Neural cell (in vitro differentiated cells): Measurements from ENCODE around the gene NFILZ. TPM values are rescaled to one million over a fixed set of nuclear protein-coding genes. Genes with fewer than 3 reads are reported as not detected.

Source experiments
- H2AFZ ChIP-seq: fragments of 200-600, 300-800 bp; sonication (generic), shearing (Covaris generic); 2 replicates; pipeline ENCODE4 v1.6.0; 2014; ENCODE audit warnings: low read depth, mild to moderate bottlenecking, antibody characterized with exemption, low read length, moderate library complexity
- H3F3A ChIP-seq: fragments of 200-600 bp; shearing (Covaris generic); 2 replicates; pipeline ENCODE4 v1.6.1; 2016; ENCODE audit warnings: mild to moderate bottlenecking, moderate library complexity, mixed read lengths, antibody characterized with exemption, low read length; ENCODE audit not compliant: insufficient read depth, poor library complexity, severe bottlenecking
- H3K27ac ChIP-seq: fragments of 200-600, 300-800 bp; sonication (generic), shearing (Covaris generic); 2 replicates; pipeline ENCODE4 v1.5.1; 2014; ENCODE audit warnings: mild to moderate bottlenecking, low read length, moderate library complexity
- H3K27me3 ChIP-seq: fragments of 300-800, 200-600 bp; sonication (generic), shearing (Covaris generic); 2 replicates; pipeline ENCODE4 v1.6.0; 2014; ENCODE audit warnings: mild to moderate bottlenecking, low read depth, low read length, moderate library complexity; ENCODE audit not compliant: insufficient read depth
- H3K36me3 ChIP-seq: fragments of 300-800, 200-600 bp; sonication (generic), shearing (Covaris generic); 2 replicates; pipeline ENCODE4 v1.5.1; 2014; ENCODE audit warnings: mild to moderate bottlenecking, antibody characterized with exemption, low read length, moderate library complexity; ENCODE audit not compliant: insufficient read depth
- H3K4me2 ChIP-seq: fragments of 300-800, 200-600 bp; sonication (generic), shearing (Covaris generic); 2 replicates; pipeline ENCODE4 v1.6.0; 2014; ENCODE audit warnings: mild to moderate bottlenecking, low read length
- H3K4me3 ChIP-seq: fragments of 300-800, 200-600 bp; sonication (generic), shearing (Covaris generic); 2 replicates; pipeline ENCODE4 v1.5.1; 2014; ENCODE audit warnings: mild to moderate bottlenecking, low read length, moderate library complexity
- H3K79me2 ChIP-seq: fragments of 200-600 bp; shearing (Covaris generic); replicated peaks from 2 replicates; pipeline ENCODE4 v1.6.0; 2014; ENCODE audit warnings: mild to moderate bottlenecking, low read length, moderate library complexity; ENCODE audit not compliant: insufficient read depth
- H3K9ac ChIP-seq: fragments of 300-800, 200-600 bp; sonication (generic), shearing (Covaris generic); 2 replicates; pipeline ENCODE4 v1.6.1; 2016; ENCODE audit warnings: mild to moderate bottlenecking, low read length, mixed read lengths
- H3K9me2 ChIP-seq: fragments of 200-600 bp; shearing (Covaris generic); 2 replicates; pipeline ENCODE4 v1.6.1; 2016; ENCODE audit warnings: mild to moderate bottlenecking, low read length, mixed read lengths; ENCODE audit not compliant: insufficient read depth
- H3K9me3 ChIP-seq: fragments of 200-600, 300-800 bp; sonication (generic), shearing (Covaris generic); 2 replicates; pipeline ENCODE4 v1.6.1; 2016; ENCODE audit warnings: mild to moderate bottlenecking, mixed run types, low read length, moderate library complexity, mixed read lengths
- H4K20me1 ChIP-seq: fragments of 200-600 bp; shearing (Covaris generic); 2 replicates; pipeline ENCODE4 v1.6.1; 2016; ENCODE audit warnings: mild to moderate bottlenecking, mixed run types; ENCODE audit not compliant: insufficient read depth
- CTCF ChIP-seq: fragments of 450-650 bp; IDR thresholded peaks from 2 replicates; pipeline ENCODE4 v1.5.1; 2014; ENCODE audit warnings: antibody characterized with exemption, mild to moderate bottlenecking, moderate library complexity; ENCODE audit not compliant: poor library complexity, severe bottlenecking
- EP300 ChIP-seq: fragments of 450-650 bp; conservative IDR thresholded peaks from 2 replicates; pipeline ENCODE4 v1.6.1; 2014; ENCODE audit warnings: antibody characterized with exemption, mild to moderate bottlenecking, moderate library complexity; ENCODE audit not compliant: poor library complexity, severe bottlenecking
- EZH2 ChIP-seq: fragments of 200-600, 300-800 bp; shearing (Covaris generic), sonication (generic); IDR thresholded peaks from 2 replicates; pipeline ENCODE4 v1.6.1; 2014; ENCODE audit warnings: antibody characterized with exemption, low read length, borderline replicate concordance, mild to moderate bottlenecking; ENCODE audit not compliant: insufficient read depth, poor library complexity, severe bottlenecking
- MXI1 ChIP-seq: fragments of 450-650 bp; conservative IDR thresholded peaks from 2 replicates; pipeline ENCODE4 v1.6.1; 2014; ENCODE audit warnings: antibody characterized with exemption, mild to moderate bottlenecking; ENCODE audit not compliant: poor library complexity, severe bottlenecking
- POLR2AphosphoS5 ChIP-seq: IDR thresholded peaks from 2 replicates; pipeline ENCODE4 v1.6.1; 2012
- RAD21 ChIP-seq: fragments of 450-650 bp; conservative IDR thresholded peaks from 2 replicates; pipeline ENCODE4 v1.6.1; 2014; ENCODE audit warnings: antibody characterized with exemption, mild to moderate bottlenecking, moderate library complexity
- REST ChIP-seq: IDR thresholded peaks from 2 replicates; pipeline ENCODE4 v1.6.1; 2012; ENCODE audit warnings: borderline replicate concordance
- SMC3 ChIP-seq: fragments of 450-650 bp; conservative IDR thresholded peaks from 2 replicates; pipeline ENCODE4 v1.6.1; 2014; ENCODE audit warnings: antibody characterized with exemption, mild to moderate bottlenecking, moderate library complexity; ENCODE audit not compliant: poor library complexity
- TAF1 ChIP-seq: IDR thresholded peaks from 2 replicates; pipeline ENCODE4 v1.6.1; 2012; ENCODE audit warnings: low read depth
- polyA plus RNA-seq: library from polyadenylated mRNA; depleted of rRNA; stranded (reverse); fragments of >200 nt; gene quantifications from 2 replicates; pipeline ENCODE4 v1.2.3, GENCODE V29; 2014

The NFILZ gene
- polyA plus RNA-seq, 1 donor from 2014 or later = not detected

GRCh38 chr19:8593931-8594330 is 36.5 kb upstream of the NFILZ start:
- Histone ChIP-seq H3K36me3 (no peaks in the 10 kb centered on the region), H3K4me2 (no peak overlapping the region), H3K9me3 (no peaks in the 10 kb centered on the region), H3K79me2 (no peaks in the 10 kb centered on the region), H3K9ac (no peak overlapping the region), H4K20me1 (no peaks in the 10 kb centered on the region), H3K27me3 (no peaks in the 10 kb centered on the region), H3K9me2 (no peaks in the 10 kb centered on the region), H3F3A (no peaks in the 10 kb centered on the region), H3K4me3 (no peak overlapping the region), H2AFZ (no peak overlapping the region), H3K27ac (no peak overlapping the region)
- TF ChIP-seq SMC3 (no peak), REST (no peak), POLR2AphosphoS5 (no peak), TAF1 (no peak), RAD21 (no peak), MXI1 (no peak), EP300 (no peak)

GRCh38 chr19:8595651-8596050 is 34.8 kb upstream of the NFILZ start:
- no peaks in the 10 kb centered on the region for H3K27me3 ChIP-seq
- H3K9ac ChIP-seq = no peak overlapping the region
- TF ChIP-seq POLR2AphosphoS5 = no peak
- TF ChIP-seq REST = no peak
- TF ChIP-seq SMC3 = no peak
- TF ChIP-seq EP300 = no peak
- TF ChIP-seq TAF1 = no peak
- no peak for TF ChIP-seq CTCF
- TF ChIP-seq EZH2 = no peak
- TF ChIP-seq MXI1 = no peak
- no peak for TF ChIP-seq RAD21
- no peaks in the 10 kb centered on the region for H3K9me2 ChIP-seq
- no peaks in the 10 kb centered on the region for H3K9me3 ChIP-seq
- H2AFZ ChIP-seq = no peak overlapping the region
- no peaks in the 10 kb centered on the region for H3F3A ChIP-seq
- H4K20me1 ChIP-seq = no peaks in the 10 kb centered on the region
- H3K4me3 ChIP-seq = no peak overlapping the region
- H3K79me2 ChIP-seq = no peaks in the 10 kb centered on the region
- H3K4me2 ChIP-seq = no peak overlapping the region
- H3K27ac ChIP-seq = no peak overlapping the region
- no peaks in the 10 kb centered on the region for H3K36me3 ChIP-seq
